Left lung (tissue), 10 donors: ENCODE data around the gene TBL2. TPM values are rescaled to one million over a fixed set of nuclear protein-coding genes. Genes with fewer than 3 reads are reported as not detected.

Source experiments
- ATAC-seq: fragments of 200-7000 bp; cut with Tn5 transposase; one replicate; pipeline ENCODE4 v1.9.1; 2020; ENCODE audit warnings: moderate library complexity
- DNase-seq, 4 donors: peaks; one replicate each; pipeline ENCODE4 v3.0.0-alpha.2; 2013 to 2020
- H3K27ac ChIP-seq, 2 donors: fragments of 200-600 bp; sonication (generic) in 1 of 2; one replicate each; pipeline versions ENCODE4 v1.5.0 to v1.8.0; 2020 to 2021
- H3K27me3 ChIP-seq, 2 donors: fragments of 200-600 bp; sonication (generic) in 1 of 2; one replicate each; pipeline versions ENCODE4 v1.5.0 to v1.8.0; 2020 to 2021
- H3K36me3 ChIP-seq, 2 donors: fragments of 200-600 bp; sonication (generic) in 1 of 2; one replicate each; pipeline versions ENCODE4 v1.5.0 to v1.8.0; 2020 to 2021
- H3K4me1 ChIP-seq, 2 donors: fragments of 200-600 bp; one replicate each; pipeline ENCODE4 v1.8.0; 2021
- H3K4me3 ChIP-seq, 2 donors: fragments of 200-600 bp; sonication (generic) in 1 of 2; one replicate each; pipeline versions ENCODE4 v1.5.0 to v1.8.0; 2020 to 2021; ENCODE audit warnings: mild to moderate bottlenecking in 1 of 2
- H3K9me3 ChIP-seq, 2 donors: fragments of 200-600 bp; sonication (generic) in 1 of 2; one replicate each; pipeline versions ENCODE4 v1.5.0 to v1.8.0; 2020 to 2021
- CTCF ChIP-seq, 2 donors: fragments of 200-600 bp; sonication (generic) in 1 of 2; IDR thresholded peaks; one replicate each; pipeline versions ENCODE4 v1.5.0 to v1.8.0; 2021; ENCODE audit warnings: antibody characterized with exemption in 2 of 2
- intact Hi-C, 2 donors: fragments of 100-400 bp; cut with DNase I; formaldehyde crosslinking; loops; one replicate each; pipeline versions ENCODE4 v1.11.2 to v1.14.2; 2022
- polyA plus RNA-seq, 6 donors: library from polyadenylated mRNA; unstranded; fragments of 120-200 nt; gene quantifications; one replicate each; pipeline ENCODE4 v1.2.1, GENCODE V29; 2013; ENCODE audit not compliant: insufficient read length in 6 of 6
- total RNA-seq, 2 donors: library from RNA; stranded (reverse); fragmentation: NEBNext Ultra II Directional; extraction: Animal tissue kit (Norgen Biotek cat#: 25700); gene quantifications; one replicate each; pipeline ENCODE4 v1.2.1, GENCODE V29; 2021
- donor health status: DM: no; HTN: yes; CAD: no.
- donor health status: DM: no; HTN: no; CAD: no.

Gene TBL2
- total and polyA plus RNA-seq, 8 donors: 29.9 to 41.0 (median 39.2) TPM

- Histone ChIP-seq H3K4me3 (peak overlapping the region; percentile 87 to 93), H3K4me1 (peaks cover 28 to 52% of the 10 kb centered on the region in 2 donors), H3K9me3 (no peaks in the 10 kb centered on the region), H3K36me3 (peaks cover 0 to 31% of the 10 kb centered on the region in 2 donors), H3K27me3 (no peaks in the 10 kb centered on the region), H3K27ac (peak overlapping the region; percentile 91 to 92)
- DNase-seq: peak in 2 of 4 donors; percentile 4 to 41
- intact Hi-C loops: no loop called here
- no peak for TF ChIP-seq CTCF (IDR thresholded peaks at IDR 0.05)
- no peak for ATAC-seq
These were observed 58.3 kb downstream of the TBL2 start for GRCh38 chr7:73519867-73520672.

- H3K36me3 ChIP-seq: peaks cover 0 to 47% of the 10 kb centered on the region in 2 donors
- intact Hi-C loops: no loop called here
- H3K27ac ChIP-seq: peak overlapping the region in 1 of 2 donors; percentile 21
- no peak for TF ChIP-seq CTCF (IDR thresholded peaks at IDR 0.05)
- no peaks in the 10 kb centered on the region for H3K9me3 ChIP-seq
- H3K27me3 ChIP-seq: no peaks in the 10 kb centered on the region
- DNase-seq: peak in 1 of 4 donors; percentile 4
- H3K4me1 ChIP-seq: peaks cover 28 to 51% of the 10 kb centered on the region in 2 donors
- no peak overlapping the region for H3K4me3 ChIP-seq
- ATAC-seq: no peak
These were observed 59.9 kb downstream of the TBL2 start for GRCh38 chr7:73518470-73518869.

Other genes with a start within 250 kb of the TBL2 start
- gene FZD9, start 144.8 kb downstream of the TBL2 start, total RNA-seq: under 1 TPM; 0.41 to 0.55 TPM
- under 1 TPM; 0.37 to 0.84 (median 0.63) TPM for gene FZD9, start 144.8 kb downstream of the TBL2 start, polyA plus RNA-seq
- gene BAZ1B, start 56.3 kb downstream of the TBL2 start, total RNA-seq: 10 to 100 TPM; 51.7 to 55.8 TPM
- 10 to 100 TPM; 69.6 to 84.8 (median 74.2) TPM for gene BAZ1B, start 56.3 kb downstream of the TBL2 start, polyA plus RNA-seq
- 10 to 100 TPM; 46.0 to 57.8 TPM for gene BCL7B, start 20.9 kb downstream of the TBL2 start, total RNA-seq
- gene BCL7B, start 20.9 kb downstream of the TBL2 start, polyA plus RNA-seq: 10 to 100 TPM; 27.9 to 37.5 (median 31.8) TPM
- 1 to 10 TPM; 1.4 to 6.2 TPM for gene MLXIPL, start 45.9 kb upstream of the TBL2 start, total RNA-seq
- gene MLXIPL, start 45.9 kb upstream of the TBL2 start, polyA plus RNA-seq: 1 to 10 TPM in 5 of 6 donors, under 1 TPM in 1; 0.67 to 5.3 (median 2.5) TPM
- gene VPS37D, start 89.3 kb upstream of the TBL2 start, total RNA-seq: 1 to 10 TPM in 1 of 2 donors, under 1 TPM in 1; 0.89 to 2.0 TPM
- gene VPS37D, start 89.3 kb upstream of the TBL2 start, polyA plus RNA-seq: 10 to 100 TPM in 1 of 6 donors, 1 to 10 TPM in 5; 6.2 to 10.1 (median 8.3) TPM
- 10 to 100 TPM; 10.3 to 10.4 TPM for gene DNAJC30, start 104.9 kb upstream of the TBL2 start, total RNA-seq
- gene DNAJC30, start 104.9 kb upstream of the TBL2 start, polyA plus RNA-seq: 10 to 100 TPM in 2 of 6 donors, 1 to 10 TPM in 4; 7.2 to 10.4 (median 9.1) TPM
- 10 to 100 TPM; 44.6 to 66.3 TPM for gene BUD23, start 105.0 kb upstream of the TBL2 start, total RNA-seq
- 10 to 100 TPM; 73.9 to 95.0 (median 80.2) TPM for gene BUD23, start 105.0 kb upstream of the TBL2 start, polyA plus RNA-seq
- 1 to 10 TPM; 5.4 to 6.9 TPM for gene STX1A, start 141.1 kb upstream of the TBL2 start, total RNA-seq
- 10 to 100 TPM in 4 of 6 donors, 1 to 10 TPM in 2; 7.2 to 11.5 (median 10.2) TPM for gene STX1A, start 141.1 kb upstream of the TBL2 start, polyA plus RNA-seq
- gene ABHD11, start 160.2 kb upstream of the TBL2 start, total RNA-seq: 10 to 100 TPM; 35.6 to 36.3 TPM
- 10 to 100 TPM; 12.5 to 19.9 (median 14.4) TPM for gene ABHD11, start 160.2 kb upstream of the TBL2 start, polyA plus RNA-seq
- 10 to 100 TPM; 23.8 to 35.9 TPM for gene CLDN3, start 191.7 kb upstream of the TBL2 start, total RNA-seq
- 10 to 100 TPM; 10.1 to 23.8 (median 17.0) TPM for gene CLDN3, start 191.7 kb upstream of the TBL2 start, polyA plus RNA-seq